ENCODE data around the gene WTAP. TPM values are rescaled to one million over a fixed set of nuclear protein-coding genes. Genes with fewer than 3 reads are reported as not detected.

The WTAP gene
- total and polyA plus RNA-seq, 2 of the 8 experiments (the other 6 are each of a cell fraction or from before 2014, with no cell fraction given): 32.6 to 120 TPM

GRCh38 chr6:159788276-159788675 lies 61.0 kb downstream of the WTAP start:
- POLR2A ChIA-PET (ENCODE audit: partially characterized antibody): interaction anchor here (0.7 to 5.3 kb wide), 10 partner anchors 9 to 69 kb away, joined by 4 to 80 read pairs (median 5); partner anchors contain the start of genes ACAT2, PNLDC1 and WTAP
- Histone ChIP-seq H4K20me1 (replicated peaks in 1 of 2; ENCODE audit: control insufficient read depth in 1 of 2, insufficient read depth in 2 of 2, low read length in 2 of 2) (peaks cover 4 to 12% of the 10 kb centered on the region in 2 experiments), H3K4me1 (replicated peaks in 1 of 4; ENCODE audit: control insufficient read depth in 3 of 4, insufficient read depth in 4 of 4, low read length in 3 of 4) (peaks cover 0 to 12% (median 7%) of the 10 kb centered on the region in 4 experiments; a peak in 4 of 7 replicates), H2AFZ (ENCODE audit: low read length) (no peak overlapping the region), H3K23me2 (ENCODE audit: low read depth, low read length) (peaks cover 7% of the 10 kb centered on the region), H2BK12ac (ENCODE audit: low read depth, low read length) (no peak overlapping the region), H4K8ac (ENCODE audit: extremely low read depth, insufficient read depth, low read length) (no peak overlapping the region), H3K56ac (replicated peaks; ENCODE audit: insufficient read length, low read depth, low read length) (no peak overlapping the region), H3K27ac (ENCODE audit: low read depth, low read length) (no peak overlapping the region), H2BK5ac (ENCODE audit: low read depth, low read length) (no peak overlapping the region), H3K27me3 (replicated peaks in 1 of 4; ENCODE audit: control insufficient read depth in 3 of 4, extremely low read depth in 1 of 4, insufficient read depth in 3 of 4, low read length in 3 of 4) (no peaks in the 10 kb centered on the region), H4K5ac (ENCODE audit: insufficient read length, low read depth, low read length) (no peak overlapping the region), H3K79me2 (ENCODE audit: control insufficient read depth in 1 of 2, insufficient read depth in 2 of 2, low read length in 2 of 2) (peaks cover 20 to 86% of the 10 kb centered on the region in 2 experiments), H2BK20ac (ENCODE audit: low read length) (no peak overlapping the region), H3K18ac (ENCODE audit: extremely low read depth, low read length) (no peak overlapping the region), H3K9me3 (ENCODE audit: insufficient read depth in 2 of 2, low read depth in 1 of 2, low read length in 1 of 2) (no peaks in the 10 kb centered on the region), H3K14ac (ENCODE audit: insufficient read length) (no peak overlapping the region), H2BK15ac (ENCODE audit: low read length) (no peak overlapping the region), H4K91ac (replicated peaks; ENCODE audit: insufficient read length, low read length) (no peak overlapping the region), H3K36me3 (ENCODE audit: control insufficient read depth in 2 of 4, insufficient read depth in 4 of 4, low read length in 3 of 4) (peaks cover 9 to 67% (median 36%) of the 10 kb centered on the region in 4 experiments), H3K4me3 (ENCODE audit: extremely low read depth in 1 of 4, insufficient read depth in 2 of 4, low read depth in 3 of 4, low read length in 4 of 4) (peak overlapping the region; percentile 78 to 94 (median 90)), H2BK120ac (replicated peaks; ENCODE audit: low read depth, low read length) (no peak overlapping the region), H3K79me1 (ENCODE audit: low read depth, low read length) (no peaks in the 10 kb centered on the region; the same call in 1 of the 2 replicates), H3K9ac (replicated peaks in 1 of 4; ENCODE audit: extremely low read depth in 1 of 4, low read depth in 3 of 4, low read length in 3 of 4) (peak overlapping the region in 3 of 4 experiments; percentile 91 to 97 (median 96); a peak in 5 of 7 replicates), H3K4me2 (ENCODE audit: insufficient read depth in 1 of 2, low read depth in 2 of 2, low read length in 2 of 2) (peak overlapping the region; percentile 71 to 99), H3K4ac (replicated peaks; ENCODE audit: insufficient read length, low read depth, low read length) (no peak overlapping the region), H3K23ac (ENCODE audit: insufficient read length) (no peak overlapping the region), H2AK5ac (ENCODE audit: low read depth, low read length) (no peak overlapping the region)
- FAIRE-seq (no peak), DNase-seq (ENCODE audit: low read depth in 1 of 2, low spot score in 2 of 2) (no peak)
- TF ChIP-seq PHF8 (conservative IDR thresholded peaks at IDR 0.05; ENCODE audit: low read depth, low read length) (0 out of 2 replicates have a peak, but pooled peaks have one; percentile 9), NRF1 (IDR thresholded peaks at IDR 0.05; ENCODE audit: low read depth, low read length) (no peak), SIRT6 (IDR thresholded peaks at IDR 0.05; ENCODE audit: low read length) (no peak), RXRA (IDR thresholded peaks at IDR 0.05; ENCODE audit: insufficient read depth, low read depth, low read length) (no peak)
- 55% methylated on average over 13 of the region's 15 CpGs; no CpG with 5 or more reads in 1 of the 2 experiments for WGBS, 2 experiments (ENCODE audit: extremely low coverage in 1 of 2, insufficient coverage in 1 of 2, insufficient read length in 1 of 2, insufficient replicate concordance in 2 of 2, low coverage in 1 of 2, low lambda C conversion rate in 2 of 2, missing lambda C conversion rate in 1 of 2)
- CTCF ChIA-PET (ENCODE audit: partially characterized antibody): interaction anchor here (0.7 to 1.2 kb wide), 3 partner anchors 18 to 97 kb away, joined by 3 to 5 read pairs (median 4); no protein-coding TSS in a partner anchor
